Head of caudate nucleus (tissue), 42 donors: ENCODE data around the gene CFAP77.

Experiments used
- DNase-seq, 42 donors: peaks; one replicate each; pipeline versions ENCODE4 v3.0.0 to v3.0.0-alpha.2; 2020 to 2021; ENCODE audit warnings: mixed read lengths in 7 of 42
- intact Hi-C: fragments of 100-400 bp; cut with DNase I; formaldehyde crosslinking; loops from one replicate; pipeline ENCODE4 v1.15.0; 2022

Gene CFAP77

GRCh38 chr9:132506977-132507669 is 97.1 kb downstream of the CFAP77 start:
- DNase-seq, result peak in 4 of 42 donors; percentile 2 to 40 (median 16)
- intact Hi-C loops, result loop anchor here (5.0 kb wide), 1 partner anchor 295 kb away; no protein-coding TSS in a partner anchor

GRCh38 chr9:132507670-132508469 is 97.9 kb downstream of the CFAP77 start:
- DNase-seq, result peak; percentile 21 to 90 (median 74)
- intact Hi-C loops, result loop anchor here (5.0 kb wide), 1 partner anchor 294 kb away; no protein-coding TSS in a partner anchor

- DNase-seq, result no peak
- intact Hi-C loops, result loop anchor here (5.0 kb wide), 1 partner anchor 292 kb away; no protein-coding TSS in a partner anchor
These were observed 100.2 kb downstream of the CFAP77 start for GRCh38 chr9:132509928-132510874.

GRCh38 chr9:132511191-132511999 is 101.4 kb downstream of the CFAP77 start:
- intact Hi-C loops, result no loop called here
- DNase-seq, result no peak

- intact Hi-C loops, result no loop called here
- no peak for DNase-seq
These were observed 103.4 kb downstream of the CFAP77 start for GRCh38 chr9:132513416-132513815.

GRCh38 chr9:132514011-132514744 is 104.2 kb downstream of the CFAP77 start:
- no peak for DNase-seq
- intact Hi-C loops, result no loop called here

- intact Hi-C loops, result no loop called here
- no peak for DNase-seq
These were observed 104.8 kb downstream of the CFAP77 start for GRCh38 chr9:132514821-132515220.

- intact Hi-C loops, result no loop called here
- no peak for DNase-seq
These were observed 106.3 kb downstream of the CFAP77 start for GRCh38 chr9:132516301-132516700.

- no peak for DNase-seq
- intact Hi-C loops, result no loop called here
These were observed 106.9 kb downstream of the CFAP77 start for GRCh38 chr9:132516911-132517310.

GRCh38 chr9:132517815-132518550 is 108.0 kb downstream of the CFAP77 start:
- intact Hi-C loops, result no loop called here
- no peak for DNase-seq

- DNase-seq, result no peak
- intact Hi-C loops, result no loop called here
These were observed 108.6 kb downstream of the CFAP77 start for GRCh38 chr9:132518626-132519025.

- no peak for DNase-seq
- intact Hi-C loops, result no loop called here
These were observed 109.0 kb downstream of the CFAP77 start for GRCh38 chr9:132519033-132519432.

- intact Hi-C loops, result no loop called here
- DNase-seq, result no peak
These were observed 110.6 kb downstream of the CFAP77 start for GRCh38 chr9:132520612-132521011.

- intact Hi-C loops, result no loop called here
- no peak for DNase-seq
These were observed 115.5 kb downstream of the CFAP77 start for GRCh38 chr9:132525308-132526023.

- no peak for DNase-seq
- intact Hi-C loops, result no loop called here
These were observed 121.2 kb downstream of the CFAP77 start for GRCh38 chr9:132531195-132531594.
